Measurements from ENCODE around the gene MED15.
"Not testable (repeated sequence)": the region's sequence is repeated elsewhere in the genome, so short reads cannot be mapped to it uniquely, and the experiment has no call there.

Gene MED15

DNA sequence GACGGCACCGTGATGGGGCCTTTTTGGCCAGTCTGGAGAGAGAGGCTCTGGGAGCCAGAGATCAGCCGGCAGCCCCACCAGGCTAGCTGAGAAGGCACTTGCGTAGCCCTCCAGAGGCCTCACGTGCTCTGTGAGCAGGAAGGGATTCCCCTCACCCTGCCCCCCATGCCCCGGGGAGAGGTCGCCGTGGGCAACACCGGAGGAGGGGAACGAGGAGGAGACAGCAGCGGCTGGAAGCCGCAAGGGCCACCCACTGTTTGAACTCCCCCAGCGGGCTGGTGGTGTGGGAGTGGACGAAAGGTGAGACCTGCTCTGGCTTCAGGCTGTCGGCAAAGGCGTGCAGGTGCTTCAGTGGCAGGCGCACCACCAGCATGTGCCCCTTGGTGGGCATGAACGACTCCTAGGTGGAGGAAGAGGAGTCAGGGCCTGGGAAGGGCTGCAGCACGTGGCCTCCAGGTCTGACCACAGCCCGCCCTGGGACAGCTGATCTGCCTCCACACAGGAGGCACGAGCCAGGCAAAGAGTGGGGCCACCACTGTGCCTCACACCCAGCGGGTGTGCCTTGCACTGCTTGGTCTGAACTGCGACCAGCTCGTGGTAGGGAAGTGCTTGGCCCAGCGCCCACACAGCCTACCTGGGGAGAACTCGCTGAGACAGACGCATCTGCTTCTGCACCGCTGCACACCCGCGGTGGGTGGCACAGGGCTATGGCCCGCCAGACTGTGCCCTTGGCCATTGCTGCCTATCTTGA lies 99.9 kb downstream of the MED15 start:
- no peak for DNase-seq

DNA sequence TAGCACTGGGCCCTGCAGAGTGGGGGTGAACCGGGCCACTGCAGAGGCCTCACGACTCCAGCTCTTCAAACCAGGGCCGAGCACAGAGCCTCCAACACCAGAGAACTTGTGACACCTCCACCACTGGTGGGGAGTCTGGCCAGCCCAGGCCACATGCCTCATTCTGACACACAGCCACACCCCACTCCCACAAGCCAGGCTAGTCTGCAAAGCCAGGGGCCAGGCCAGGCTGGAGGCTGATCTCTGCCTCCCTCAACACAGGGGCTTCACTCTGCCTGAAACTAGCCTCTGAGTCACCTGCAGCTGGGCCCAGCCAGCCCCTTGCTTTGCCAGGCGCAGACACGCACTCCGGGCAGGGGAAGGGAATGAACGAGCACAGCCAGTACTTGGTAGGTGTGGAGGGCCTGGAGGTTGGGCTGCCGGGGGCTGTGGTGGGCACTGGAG lies 102.9 kb downstream of the MED15 start:
- no peak for DNase-seq

DNA sequence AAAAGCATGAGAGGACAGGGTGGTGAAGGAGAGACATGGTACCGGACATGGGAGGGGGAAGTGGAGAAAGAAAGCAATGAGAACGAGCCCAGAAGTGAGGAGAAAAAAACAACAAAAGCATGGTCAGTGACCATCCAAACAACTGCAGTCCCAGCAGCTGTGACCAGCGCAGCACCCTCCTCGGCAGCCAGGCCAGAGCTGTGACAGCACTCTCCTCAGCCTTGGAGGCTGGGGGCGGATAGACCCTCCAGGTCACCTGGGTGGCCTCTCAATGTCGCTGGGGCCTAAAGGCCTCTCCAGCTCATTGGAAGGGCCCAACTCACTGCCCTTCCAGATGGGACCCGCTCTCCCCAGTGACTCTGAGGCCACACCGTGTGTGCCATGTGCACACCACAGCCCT lies 103.3 kb downstream of the MED15 start:
- no peak for DNase-seq

DNA sequence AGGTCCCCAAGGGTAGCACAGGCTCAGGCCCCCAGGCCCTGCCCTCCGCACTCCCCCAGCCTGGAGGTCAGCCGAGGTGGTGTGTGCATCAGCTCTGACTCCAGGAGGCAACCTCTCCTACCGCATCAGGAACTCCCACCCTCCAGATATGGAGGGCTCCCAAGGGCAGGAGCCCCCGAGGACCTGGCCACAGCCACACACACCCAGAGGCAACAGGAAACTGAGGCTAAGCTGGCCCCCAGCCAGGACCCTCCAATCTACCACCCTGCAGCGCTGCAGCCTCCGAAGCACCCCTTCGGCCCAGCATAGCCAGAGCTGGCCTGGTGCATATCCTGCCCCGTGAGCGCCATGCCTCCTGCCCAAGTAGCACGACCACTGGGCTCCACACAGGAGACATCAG lies 104.0 kb downstream of the MED15 start:
- DNase-seq = no peak

DNA sequence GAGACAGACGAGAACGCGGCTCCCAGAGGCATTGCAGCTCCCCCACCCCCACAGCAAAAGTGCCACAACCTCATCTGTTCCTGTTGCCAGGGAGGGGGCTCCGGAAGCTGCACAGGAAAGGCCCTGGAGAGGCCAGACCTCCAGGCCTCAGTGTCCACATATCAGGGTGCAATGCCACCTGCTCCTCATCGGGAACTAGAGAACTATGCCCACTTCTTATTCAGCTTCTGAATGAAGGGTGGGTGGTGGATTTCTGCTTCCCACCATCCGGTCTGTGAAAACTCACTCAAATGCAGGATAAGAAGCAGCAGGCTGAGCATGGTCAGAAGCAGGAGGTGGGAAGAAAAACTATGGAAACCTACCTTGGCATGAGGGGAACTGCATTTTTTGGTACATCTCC lies 105.9 kb downstream of the MED15 start:
- DNase-seq = no peak

DNA sequence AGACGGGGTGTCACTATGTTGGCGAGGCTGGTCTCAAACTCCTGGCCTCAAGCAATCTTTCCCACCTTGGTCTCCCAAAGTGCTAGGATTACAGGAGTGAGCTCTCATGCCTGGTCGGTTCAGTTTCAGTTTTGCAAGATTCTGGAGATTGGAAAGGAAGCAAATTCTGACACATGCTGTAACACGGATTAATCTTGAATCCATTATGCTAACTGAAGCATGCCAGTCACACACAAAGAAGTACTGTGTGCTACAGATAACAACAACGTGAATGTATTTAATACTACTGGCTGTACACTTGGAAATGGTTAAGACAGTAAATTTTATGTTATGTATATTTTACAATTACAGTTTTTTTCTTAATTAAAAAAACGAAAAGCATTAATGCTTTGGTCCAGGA lies 107.6 kb downstream of the MED15 start:
- DNase-seq = no peak

DNA sequence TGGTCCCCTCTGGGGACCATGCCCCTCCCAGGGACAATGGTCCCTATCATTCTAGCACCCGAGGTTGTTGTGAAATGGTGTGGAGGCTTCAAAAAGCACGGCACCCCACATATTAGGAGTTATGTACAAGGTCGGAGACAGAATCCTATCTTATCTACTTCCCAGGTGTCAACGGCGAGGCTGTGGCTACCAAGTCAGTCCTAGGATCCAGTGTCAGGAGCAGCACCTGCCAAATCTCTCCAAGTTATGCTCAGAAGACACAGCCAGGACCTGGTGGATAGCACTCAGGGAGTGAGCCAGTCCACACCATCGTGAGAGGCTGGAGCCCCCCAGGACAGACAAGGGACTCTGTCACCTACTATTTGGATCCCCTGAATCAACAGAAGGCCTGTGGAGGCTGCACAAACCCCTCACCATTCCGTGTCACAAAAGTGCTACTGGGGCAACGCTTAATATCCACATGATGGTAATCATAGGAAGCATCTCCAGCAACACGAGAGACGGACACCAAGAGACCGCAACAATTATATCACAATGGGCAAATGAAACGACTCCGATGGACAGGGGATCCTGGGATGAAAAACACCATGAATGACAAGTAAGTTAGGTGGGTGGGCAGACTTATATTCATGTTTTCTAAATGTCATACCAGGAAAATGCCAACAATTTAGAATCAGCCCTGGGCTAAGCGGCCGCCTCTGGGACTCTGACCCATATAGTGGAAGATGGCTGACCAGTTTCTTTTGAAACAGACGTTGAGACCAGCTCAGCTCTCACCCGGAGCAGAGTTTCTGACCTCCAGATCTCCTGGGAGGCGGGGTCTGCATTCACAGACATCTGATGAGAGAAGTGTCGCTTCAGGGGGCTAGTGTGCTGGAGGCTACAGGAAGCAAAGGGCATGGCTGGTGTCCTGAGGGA lies 108.4 kb downstream of the MED15 start:
- no peak for DNase-seq

DNA sequence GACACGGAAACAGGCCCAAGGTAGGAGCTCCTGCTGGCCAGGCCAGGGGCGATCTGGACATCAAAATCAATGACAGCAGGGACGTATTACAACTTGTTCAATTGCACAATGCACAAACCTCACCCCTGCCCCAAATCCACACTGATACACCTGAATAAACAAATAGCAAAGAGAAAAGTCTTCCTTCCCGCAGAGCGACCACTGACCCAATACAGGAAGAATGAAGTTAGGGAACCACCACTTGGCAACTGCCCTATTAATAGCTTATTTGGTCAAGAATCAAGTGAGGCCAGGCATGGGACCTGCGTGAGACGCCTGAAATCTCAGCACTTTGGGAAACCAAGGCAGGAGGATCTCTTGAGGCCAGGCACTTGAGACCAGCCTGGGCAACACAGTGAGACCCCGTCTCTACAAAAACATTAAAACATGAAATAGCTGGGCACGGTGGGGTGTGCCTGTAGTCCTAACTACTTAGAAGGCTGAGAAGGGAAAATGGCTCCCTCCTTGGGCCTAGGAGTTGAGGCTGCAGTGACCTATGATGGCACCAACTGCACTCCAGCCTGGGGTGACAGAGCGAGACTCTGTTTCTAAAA lies 109.1 kb downstream of the MED15 start:
- no peak for DNase-seq

DNA sequence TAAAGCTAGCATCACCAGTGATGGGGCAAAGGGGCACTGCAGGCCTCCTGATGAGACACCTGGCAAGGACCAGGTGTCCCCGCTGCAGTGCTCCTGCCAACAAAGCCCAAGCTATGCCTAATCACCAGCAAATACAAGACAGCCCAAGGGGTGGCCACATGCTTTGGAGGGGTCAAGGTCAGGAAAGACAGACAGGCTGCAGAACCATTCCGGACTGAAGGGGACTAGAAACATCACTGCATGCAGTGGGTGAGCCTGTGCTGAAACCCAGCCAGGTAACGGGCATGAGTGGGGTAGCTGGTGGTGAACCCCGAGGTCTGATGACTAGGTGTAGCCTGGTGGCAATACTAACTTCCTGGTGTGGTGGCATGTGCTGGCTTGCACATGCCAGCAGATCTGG lies 111.1 kb downstream of the MED15 start:
- DNase-seq = no peak

DNA sequence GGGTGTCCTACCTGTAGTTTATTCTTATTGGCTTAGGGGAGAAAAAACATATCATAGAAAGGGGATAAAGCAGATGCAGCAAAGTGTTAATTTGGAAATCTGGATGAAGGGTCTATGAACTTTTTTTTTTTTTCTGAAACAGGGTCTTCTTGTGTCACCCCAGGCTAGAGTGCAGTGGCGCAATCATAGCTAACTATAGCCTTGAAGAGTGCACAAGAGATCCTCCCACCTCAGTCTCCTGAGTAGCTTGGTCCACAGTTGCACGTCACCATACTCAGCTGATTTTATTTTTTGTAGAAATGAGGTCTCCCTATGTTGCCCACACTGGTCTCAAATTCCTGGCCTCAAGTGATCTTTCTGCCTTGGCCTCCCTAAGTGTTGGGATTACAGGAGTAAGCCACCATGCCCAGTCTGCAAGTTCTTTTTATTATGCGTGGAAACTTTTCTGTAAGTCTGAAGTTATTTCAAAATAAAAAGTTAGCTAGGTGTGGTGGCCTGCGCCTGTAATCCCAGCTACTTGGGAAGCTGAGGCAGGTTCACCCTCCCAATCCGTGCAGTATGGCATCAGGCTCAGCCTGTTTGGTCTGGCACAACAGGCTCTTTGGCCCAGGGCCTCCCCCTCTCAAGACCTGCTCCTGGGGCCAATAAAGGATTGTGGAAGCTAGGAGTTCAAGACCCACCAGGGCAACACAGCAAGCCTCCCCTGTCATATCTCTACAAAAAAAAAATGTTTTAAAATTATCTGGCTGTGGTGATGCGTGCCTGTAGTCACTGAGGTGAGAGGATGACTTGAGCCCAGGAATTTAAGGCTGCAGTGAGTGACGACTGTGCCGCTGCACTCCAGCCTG lies 111.9 kb downstream of the MED15 start:
- DNase-seq = no peak

DNA sequence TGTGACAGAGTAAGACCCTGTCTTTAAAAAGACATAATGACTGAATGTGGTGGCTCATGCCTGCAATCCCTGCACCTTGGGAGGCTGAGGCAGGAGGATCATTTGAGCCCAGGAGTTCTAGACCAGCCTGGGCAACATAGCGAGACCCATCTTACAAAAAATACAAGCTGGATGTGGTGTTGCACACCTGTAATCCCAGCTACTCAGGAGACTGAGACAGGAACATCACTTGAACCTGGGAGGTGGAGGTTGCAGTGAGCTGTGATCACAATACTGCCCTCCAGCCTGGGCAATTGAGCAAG lies 112.4 kb downstream of the MED15 start:
- DNase-seq = not testable (repeated sequence)

DNA sequence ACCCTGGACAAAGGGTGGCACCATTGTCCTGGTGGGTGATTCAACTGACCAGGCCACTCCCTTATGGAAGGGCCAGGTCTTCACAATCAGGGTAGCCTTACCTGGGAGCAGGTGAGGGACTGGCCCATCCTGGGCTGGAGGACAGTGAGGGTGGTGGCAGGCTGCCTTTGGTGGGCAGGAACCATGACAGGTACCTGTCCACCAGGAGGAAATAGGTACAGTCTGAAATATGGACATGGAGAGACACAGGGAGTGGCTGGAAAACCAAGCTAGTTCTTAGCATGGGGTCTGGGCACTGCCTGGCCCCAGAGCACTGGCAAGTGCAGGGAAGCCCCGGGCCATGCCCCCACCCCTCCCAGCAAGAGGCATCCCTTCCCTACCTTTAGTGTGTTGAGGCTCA lies 113.8 kb downstream of the MED15 start:
- no peak for DNase-seq

DNA sequence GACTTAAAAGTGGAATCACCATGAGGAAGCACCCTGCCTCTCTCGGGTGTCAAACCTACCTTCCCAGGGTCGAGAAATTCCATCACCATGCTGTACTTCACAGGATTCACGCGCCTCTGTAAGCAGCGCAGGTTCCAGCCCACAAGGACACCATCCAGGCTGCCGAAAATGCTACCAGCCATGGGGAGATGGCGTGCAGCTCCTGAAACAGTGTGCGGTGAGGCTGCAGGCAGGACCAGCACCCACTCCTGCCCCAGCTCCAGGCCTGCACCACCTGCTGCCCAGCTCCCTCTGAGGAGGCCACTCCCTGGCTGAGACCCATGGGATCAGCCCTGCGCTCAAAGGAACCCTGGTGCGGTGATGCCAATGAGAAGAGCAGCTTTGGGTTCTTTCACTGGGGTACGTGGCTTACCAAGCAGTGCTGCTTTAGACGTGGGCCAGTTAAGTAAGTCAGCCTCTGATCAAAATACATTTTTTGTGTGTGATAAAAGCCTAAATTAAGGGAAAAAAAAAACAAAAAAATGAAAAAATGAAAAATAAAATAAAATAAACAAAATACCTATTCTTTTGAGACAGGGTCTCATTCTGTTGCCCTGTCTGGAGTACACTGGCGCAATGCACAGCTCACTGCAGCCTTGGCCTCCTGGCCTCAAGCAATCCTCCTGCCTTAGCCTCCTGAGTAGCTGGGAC lies 115.4 kb downstream of the MED15 start:
- DNase-seq = no peak

DNA sequence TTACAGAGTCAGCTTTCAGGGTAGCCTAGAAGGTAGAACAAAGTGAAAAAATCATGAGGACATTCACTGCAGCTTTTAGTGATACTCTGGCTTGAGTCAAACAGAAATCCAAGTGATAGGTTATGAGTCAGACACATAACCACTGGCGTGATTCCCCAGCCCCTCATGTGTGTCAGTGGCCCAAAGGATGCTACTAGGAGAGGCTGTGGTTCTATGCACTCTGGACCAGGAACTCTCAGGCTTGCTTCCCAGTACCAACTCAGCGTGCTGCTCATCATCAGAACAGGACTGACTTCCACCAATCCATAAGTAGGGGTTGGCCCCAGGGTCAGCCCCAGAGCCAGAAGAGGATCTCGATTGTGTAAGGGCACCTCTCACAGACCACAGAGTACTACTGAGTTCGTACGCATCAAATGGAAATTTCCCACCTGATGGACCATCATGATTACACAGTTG lies 116.8 kb downstream of the MED15 start:
- no peak for DNase-seq

DNA sequence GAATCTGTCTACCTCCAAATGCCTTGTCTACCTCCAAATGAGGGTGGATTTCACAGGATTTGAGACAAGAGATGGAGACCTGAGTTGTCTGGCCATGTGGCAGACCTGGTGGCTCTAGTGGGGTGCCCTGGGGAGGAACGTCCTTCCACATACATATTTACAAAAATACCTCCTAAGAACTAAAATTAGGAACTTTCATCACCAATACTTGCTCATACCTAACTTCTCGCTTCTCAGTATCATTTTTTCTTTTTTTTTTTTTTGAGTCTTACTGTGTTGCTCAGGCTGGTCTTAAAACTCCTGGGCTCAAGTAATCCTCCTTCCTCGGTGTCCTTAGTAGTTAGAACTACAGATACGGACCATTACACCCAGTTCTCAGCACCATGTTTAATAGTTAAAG lies 117.9 kb downstream of the MED15 start:
- DNase-seq = no peak

DNA sequence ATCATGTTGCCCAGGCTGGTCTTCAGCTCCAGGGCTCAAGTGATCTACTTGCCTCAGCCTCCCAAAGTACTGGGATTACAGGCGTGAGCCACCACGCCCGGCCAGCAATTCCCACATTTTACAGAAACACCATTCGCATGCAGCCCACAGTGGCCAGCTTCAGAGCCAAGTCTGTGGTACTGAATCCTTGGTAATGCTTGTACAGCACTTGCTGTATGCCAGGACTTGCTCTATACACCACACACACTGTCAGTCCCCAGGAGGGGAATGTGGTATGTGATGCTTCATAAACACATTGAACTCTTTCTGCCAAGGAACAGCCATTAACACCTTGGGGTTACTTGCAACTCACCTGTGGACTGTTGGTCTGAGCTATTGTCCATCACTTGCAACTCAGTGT lies 119.4 kb downstream of the MED15 start:
- no peak for DNase-seq

DNA sequence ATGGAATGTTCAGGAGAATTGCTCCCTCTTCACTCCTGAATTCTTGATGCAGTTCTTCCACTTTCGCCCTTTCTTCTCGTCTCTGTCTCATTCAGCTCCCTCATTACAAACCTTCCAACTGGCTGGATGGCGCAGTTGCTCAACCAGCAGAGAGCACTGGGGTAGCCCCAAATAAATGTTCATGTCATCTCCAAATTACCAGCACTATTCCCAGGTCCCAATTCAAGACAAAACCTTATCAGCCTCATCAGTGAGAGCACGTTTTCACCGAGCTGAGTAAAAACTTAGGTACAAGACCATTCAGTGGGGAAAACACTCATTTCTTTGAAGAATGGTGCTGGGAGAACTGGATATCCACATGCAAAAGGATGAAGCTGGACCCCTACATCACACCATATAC lies 120.0 kb downstream of the MED15 start:
- no peak for DNase-seq

DNA sequence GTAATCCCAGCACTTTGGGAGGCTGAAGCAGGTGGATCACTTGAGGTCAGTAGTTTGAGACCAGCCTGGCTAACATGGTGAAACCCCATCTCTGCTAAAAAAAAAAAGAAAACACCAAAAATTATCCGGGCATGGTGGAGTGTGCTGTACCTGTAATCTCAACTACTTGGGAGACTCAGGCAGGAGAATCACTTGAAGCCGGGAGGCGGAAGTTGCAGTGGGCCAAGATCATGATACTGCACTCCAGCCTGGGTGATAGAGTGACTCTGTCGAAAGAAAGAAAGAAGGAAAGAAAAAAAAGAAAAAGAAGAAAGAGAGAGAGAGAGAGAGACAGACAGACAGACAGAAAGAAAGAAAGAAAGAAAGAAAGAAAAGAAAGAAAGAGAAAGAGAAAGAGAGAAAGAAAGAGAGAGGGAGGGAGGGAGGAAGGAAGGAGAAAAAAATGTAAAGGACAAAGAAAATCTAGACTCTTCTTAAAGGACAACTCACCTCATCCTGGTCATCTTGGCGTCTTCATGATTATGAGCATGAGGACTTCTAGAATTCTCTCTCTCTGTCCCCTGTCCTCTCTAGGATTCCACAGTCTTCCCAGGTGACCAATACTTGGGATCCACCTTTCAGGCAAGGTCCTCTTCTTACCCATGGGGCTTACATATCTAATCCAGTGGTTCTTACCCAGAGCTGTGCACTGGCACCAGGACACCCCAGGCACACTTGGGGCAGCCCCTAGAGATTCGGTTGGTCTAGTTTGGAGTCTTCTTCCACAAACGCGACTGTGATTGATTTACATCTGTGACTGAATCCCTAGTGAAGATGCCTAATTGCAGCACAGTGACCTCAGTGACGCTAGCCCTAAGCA lies 120.9 kb downstream of the MED15 start:
- no peak for DNase-seq

DNA sequence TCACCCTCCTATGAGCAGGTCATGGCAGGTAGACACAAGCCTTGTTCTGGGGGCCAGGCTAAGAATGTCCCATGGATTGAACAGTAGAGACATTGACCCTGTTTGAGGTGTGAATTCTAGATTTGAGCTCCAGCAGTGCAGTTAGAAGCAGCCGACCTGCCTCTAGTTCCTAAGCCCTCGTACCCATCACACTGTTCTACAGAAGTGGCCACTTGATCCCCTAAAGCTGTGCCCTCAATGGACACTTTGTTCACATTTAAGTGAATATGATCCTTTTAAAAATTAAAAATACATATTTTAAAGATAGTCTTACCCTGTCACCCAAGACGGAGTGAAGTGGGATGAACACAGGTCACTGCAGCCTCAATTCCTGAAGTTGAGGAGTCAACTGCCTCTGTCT lies 122.0 kb downstream of the MED15 start:
- DNase-seq = no peak

DNA sequence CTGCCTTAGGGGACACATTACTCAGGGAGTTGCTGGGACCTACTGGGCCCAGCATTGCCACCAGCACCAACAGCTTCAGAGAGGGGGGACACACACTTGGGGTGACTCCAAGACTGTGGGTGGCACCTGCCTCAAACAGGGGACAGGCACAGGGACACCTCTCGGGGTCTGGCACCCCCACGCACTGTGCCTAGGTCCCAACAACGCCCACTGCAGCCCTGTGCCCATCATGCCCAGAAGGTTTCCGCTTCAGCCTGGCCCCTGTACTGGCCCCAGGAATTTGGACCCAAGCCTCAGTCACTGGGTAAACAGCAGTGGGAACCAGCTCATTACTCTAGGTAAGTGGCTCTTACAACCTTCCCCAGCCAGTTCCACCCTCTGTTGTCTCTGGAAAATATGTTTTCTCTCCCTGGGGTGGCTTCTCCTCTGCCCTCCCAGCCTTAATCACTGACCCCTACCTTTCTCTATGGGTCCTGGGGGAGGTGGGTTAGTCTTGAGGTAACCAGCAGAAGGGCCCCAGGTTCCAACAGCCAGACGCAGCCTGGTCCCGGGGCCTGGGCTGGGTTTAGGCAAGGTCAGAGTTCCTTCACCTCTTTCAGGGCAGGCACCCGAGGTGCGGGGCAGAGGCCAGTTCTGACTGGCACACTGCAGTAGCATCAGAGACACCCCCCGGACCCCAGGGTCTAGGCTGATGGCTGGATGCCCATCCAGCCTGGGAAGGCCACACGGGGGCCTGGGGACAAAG lies 123.6 kb downstream of the MED15 start:
- no peak for DNase-seq

DNA sequence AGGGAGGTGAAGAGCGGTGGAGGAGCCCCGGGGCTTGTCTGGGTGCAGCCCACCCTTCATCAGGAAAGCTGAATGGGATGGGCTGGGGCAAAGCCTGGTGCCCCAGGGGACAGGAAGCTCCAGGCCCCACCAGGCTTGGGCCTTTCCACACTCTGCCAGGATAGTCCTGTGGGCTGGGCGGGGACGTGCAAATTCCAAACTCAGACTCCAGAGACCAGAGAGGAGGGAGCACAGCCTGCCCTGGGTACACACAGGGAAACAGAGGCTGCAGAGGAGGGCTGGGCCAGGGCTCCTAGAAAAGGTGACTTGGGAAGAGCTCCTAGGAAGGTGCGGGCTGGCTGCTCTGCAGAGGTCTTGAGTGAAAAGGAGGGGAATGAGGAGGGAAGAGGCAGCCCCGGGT lies 124.7 kb downstream of the MED15 start:
- no peak for DNase-seq
